MM.1S (cell line): ENCODE data around the gene PSMG3.
A peak's percentile ranks its signal among the peaks of the same experiment; 100 is the strongest.

Experiments used
- DNase-seq: peaks from one replicate; pipeline ENCODE4 v3.0.0-alpha.2; 2015
- H2AFZ ChIP-seq: fragments of 300-600 bp; sonication (generic); 2 replicates; pipeline ENCODE4 v1.6.0; 2016; ENCODE audit warnings: antibody characterized with exemption, low read length
- H3F3A ChIP-seq: fragments of 300-600 bp; sonication (generic); 2 replicates; pipeline ENCODE4 v1.6.1; 2016; ENCODE audit warnings: mild to moderate bottlenecking, antibody characterized with exemption, low read length, moderate library complexity, mixed read lengths; ENCODE audit not compliant: insufficient read depth
- H3K27ac ChIP-seq: fragments of 300-600 bp; sonication (generic); 2 replicates; pipeline ENCODE4 v1.5.1; 2016; ENCODE audit warnings: mild to moderate bottlenecking, low read length
- H3K27me3 ChIP-seq: fragments of 300-600 bp; sonication (generic); replicated peaks from 2 replicates; pipeline ENCODE4 v1.6.0; 2016; ENCODE audit warnings: low read length; ENCODE audit not compliant: insufficient read depth
- H3K36me3 ChIP-seq: fragments of 300-600 bp; sonication (generic); replicated peaks from 2 replicates; pipeline ENCODE4 v1.6.1; 2016; ENCODE audit warnings: mild to moderate bottlenecking, low read length, mixed read lengths; ENCODE audit not compliant: insufficient read depth
- H3K4me1 ChIP-seq: fragments of 300-600 bp; sonication (generic); 2 replicates; pipeline ENCODE4 v1.6.1; 2016; ENCODE audit warnings: low read length, mixed read lengths
- H3K4me2 ChIP-seq: fragments of 300-600 bp; sonication (generic); 2 replicates; pipeline ENCODE4 v1.6.0; 2016; ENCODE audit warnings: low read depth, low read length
- H3K4me3 ChIP-seq: fragments of 300-600 bp; sonication (generic); 2 replicates; pipeline ENCODE4 v1.5.1; 2016; ENCODE audit warnings: low read length, mixed read lengths
- H3K79me2 ChIP-seq: fragments of 300-600 bp; sonication (generic); 2 replicates; pipeline ENCODE4 v1.6.1; 2016; ENCODE audit warnings: mixed run types, low read length, mixed read lengths
- H3K9ac ChIP-seq: fragments of 300-600 bp; sonication (generic); 2 replicates; pipeline ENCODE4 v1.6.1; 2016; ENCODE audit warnings: low read length, mixed read lengths
- H3K9me2 ChIP-seq: fragments of 300-600 bp; sonication (generic); replicated peaks from 2 replicates; pipeline ENCODE4 v1.6.1; 2016; ENCODE audit warnings: mild to moderate bottlenecking, low read length, mixed read lengths; ENCODE audit not compliant: insufficient read depth
- H3K9me3 ChIP-seq: fragments of 300-600 bp; sonication (generic); replicated peaks from 2 replicates; pipeline ENCODE4 v1.6.1; 2016; ENCODE audit warnings: mild to moderate bottlenecking, low read length, mixed read lengths; ENCODE audit not compliant: insufficient read depth
- H4K20me1 ChIP-seq: fragments of 300-600 bp; sonication (generic); 2 replicates; pipeline ENCODE4 v1.6.1; 2016; ENCODE audit warnings: mild to moderate bottlenecking, low read length, moderate library complexity, mixed read lengths; ENCODE audit not compliant: insufficient read depth
- CTCF ChIP-seq: fragments of 300-600 bp; sonication (generic); IDR thresholded peaks from 2 replicates; pipeline ENCODE4 v1.5.1; 2016; ENCODE audit warnings: antibody characterized with exemption, low read length, mixed read lengths
- EZH2 ChIP-seq: fragments of 300-600 bp; sonication (generic); optimal IDR thresholded peaks from 2 replicates; pipeline ENCODE3; 2017; ENCODE audit warnings: low read depth, mild to moderate bottlenecking, antibody characterized with exemption, low read length, mixed read lengths
- EZH2phosphoT487 ChIP-seq: fragments of 300-600 bp; sonication (generic); IDR thresholded peaks from 2 replicates; pipeline ENCODE4 v1.6.1; 2018; ENCODE audit warnings: antibody characterized with exemption, low read length

The PSMG3 gene

GRCh38 chr7:1533255-1533546 lies 36.6 kb downstream of the PSMG3 start:
- H3K9ac ChIP-seq = no peak overlapping the region
- peaks cover 8% of the 10 kb centered on the region; the same call in 1 of the 2 replicates for H3K27me3 ChIP-seq
- no peaks in the 10 kb centered on the region for H4K20me1 ChIP-seq

GRCh38 chr7:1532456-1533254 lies 37.2 kb downstream of the PSMG3 start:
- no peak for DNase-seq
- Histone ChIP-seq H3K36me3 (no peaks in the 10 kb centered on the region), H3K9ac (no peak overlapping the region), H3K27ac (no peak overlapping the region), H4K20me1 (no peaks in the 10 kb centered on the region), H3K4me1 (0 out of 2 replicates have a peak, but pooled peaks cover 5% of the 10 kb centered on the region), H2AFZ (no peak overlapping the region), H3K9me2 (no peaks in the 10 kb centered on the region), H3K9me3 (no peaks in the 10 kb centered on the region), H3K4me2 (no peak overlapping the region), H3K4me3 (no peak overlapping the region), H3K79me2 (peaks cover 64% of the 10 kb centered on the region), H3F3A (no peaks in the 10 kb centered on the region), H3K27me3 (peaks cover 13% of the 10 kb centered on the region; the same call in 1 of the 2 replicates)
- TF ChIP-seq EZH2 = no peak
- TF ChIP-seq CTCF = no peak
- TF ChIP-seq EZH2phosphoT487 = no peak

More at GRCh38 chr7:1533255-1533546, 36.6 kb downstream of the PSMG3 start:
- Histone ChIP-seq H3K9me2 (no peaks in the 10 kb centered on the region), H3K4me2 (no peak overlapping the region), H3K36me3 (no peaks in the 10 kb centered on the region), H3K4me1 (0 out of 2 replicates have a peak, but pooled peaks cover 5% of the 10 kb centered on the region), H2AFZ (no peak overlapping the region), H3K4me3 (no peak overlapping the region), H3K79me2 (peaks cover 70% of the 10 kb centered on the region), H3K9me3 (no peaks in the 10 kb centered on the region), H3K27ac (no peak overlapping the region), H3F3A (no peaks in the 10 kb centered on the region)
- DNase-seq = no peak
- no peak for TF ChIP-seq EZH2phosphoT487
- no peak for TF ChIP-seq EZH2
- no peak for TF ChIP-seq CTCF

GRCh38 chr7:1531979-1532455 lies 37.8 kb downstream of the PSMG3 start:
- Histone ChIP-seq H4K20me1 (no peaks in the 10 kb centered on the region), H3F3A (no peaks in the 10 kb centered on the region), H3K9ac (no peak overlapping the region), H3K9me3 (no peaks in the 10 kb centered on the region), H3K79me2 (peaks cover 58% of the 10 kb centered on the region), H3K4me2 (peak overlapping the region; percentile 91), H3K4me3 (peak overlapping the region; percentile 81; the same call in 1 of the 2 replicates), H3K9me2 (no peaks in the 10 kb centered on the region), H3K4me1 (0 out of 2 replicates have a peak, but pooled peaks cover 5% of the 10 kb centered on the region), H3K27me3 (peaks cover 19% of the 10 kb centered on the region), H2AFZ (no peak overlapping the region), H3K27ac (no peak overlapping the region), H3K36me3 (no peaks in the 10 kb centered on the region)
- no peak for TF ChIP-seq CTCF
- no peak for TF ChIP-seq EZH2
- no peak for TF ChIP-seq EZH2phosphoT487
- no peak for DNase-seq
